NCI-H1436 (cell line): ENCODE results near the gene PAQR7.

Experiments
- DNase-seq: peaks from one replicate; lab custom pipeline; 2025; lab: John Stamatoyannopoulos, UW

Gene PAQR7

GRCh38 chr1:25817840-25818501 lies 57.5 kb downstream of the PAQR7 start:
- no peak for DNase-seq

- no peak for DNase-seq
Measured at GRCh38 chr1:25816112-25816718, 59.3 kb downstream of the PAQR7 start.

GRCh38 chr1:25815208-25816111 lies 60.0 kb downstream of the PAQR7 start:
- DNase-seq = no peak

GRCh38 chr1:25814549-25815087 lies 60.9 kb downstream of the PAQR7 start:
- no peak for DNase-seq

DNA sequence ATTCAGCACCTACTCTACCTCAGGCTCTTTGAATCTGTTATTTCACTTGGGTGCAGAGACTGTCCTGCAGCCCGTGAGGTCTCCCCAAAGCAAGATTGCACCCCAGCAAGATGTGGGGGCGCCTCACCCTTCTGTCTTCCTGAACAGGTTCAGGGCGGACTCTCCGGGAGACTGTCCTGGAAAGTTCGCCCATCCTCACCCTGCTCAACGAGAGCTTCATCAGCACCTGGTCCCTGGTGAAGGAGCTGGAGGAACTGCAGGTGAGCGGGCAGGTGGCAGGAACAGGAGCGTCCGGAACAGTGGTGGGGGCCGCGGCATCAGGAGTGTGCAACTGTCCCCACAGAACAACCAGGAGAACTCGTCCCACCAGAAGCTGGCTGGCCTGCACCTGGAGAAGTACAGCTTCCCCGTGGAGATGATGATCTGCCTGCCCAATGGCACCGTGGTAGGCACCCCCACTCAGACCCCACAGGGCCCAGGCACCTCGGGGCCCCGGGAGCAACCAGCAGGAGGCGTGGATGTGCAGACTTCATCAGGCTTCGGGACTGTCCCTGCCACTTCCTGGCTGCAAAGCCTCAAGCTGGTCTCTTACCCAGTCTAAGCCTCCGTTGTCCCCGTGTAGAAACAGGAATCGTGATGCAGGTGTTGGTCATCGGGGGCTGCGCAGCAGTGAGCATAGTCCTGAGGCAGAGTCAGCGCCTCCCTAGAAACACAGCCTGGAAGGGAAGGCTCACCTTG lies 61.6 kb downstream of the PAQR7 start:
- no peak for DNase-seq

GRCh38 chr1:25813071-25813733 lies 62.3 kb downstream of the PAQR7 start:
- DNase-seq = no peak
